Kidney (tissue), 14 donors: ENCODE data around the gene TMEM63A. TPM values are rescaled to one million over a fixed set of nuclear protein-coding genes. Genes with fewer than 3 reads are reported as not detected.

ENCODE experiments used
- DNase-seq, 5 donors: peaks; one replicate each; pipeline ENCODE4 v3.0.0-alpha.2; 2013 to 2020
- FAIRE-seq: peaks from 2 replicates; lab custom pipeline; 2012; peaks lifted over from hg19 to GRCh38; lab: Jason Lieb, UNC
- H3K27ac ChIP-seq, 2 donors: one replicate each; pipeline ENCODE4 v1.7.0; 2013; ENCODE audit warnings: low read depth in 2 of 2, low read length in 2 of 2, inconsistent platforms in 1 of 2
- H3K27me3 ChIP-seq: one replicate; pipeline ENCODE4 v1.7.1; 2013; ENCODE audit warnings: low read length, inconsistent platforms; ENCODE audit not compliant: control insufficient read depth, insufficient read depth
- H3K36me3 ChIP-seq, 3 donors: one replicate each; pipeline versions ENCODE4 v1.7.0 to v1.7.1; 2013; ENCODE audit warnings: low read length in 3 of 3, control low read depth in 1 of 3, inconsistent platforms in 1 of 3; ENCODE audit not compliant: insufficient read depth in 3 of 3, control insufficient read depth in 2 of 3
- H3K4me1 ChIP-seq, 3 donors: one replicate each; pipeline versions ENCODE4 v1.7.0 to v1.7.1; 2013; ENCODE audit warnings: low read length in 3 of 3, inconsistent platforms in 1 of 3, low read depth in 1 of 3; ENCODE audit not compliant: control insufficient read depth in 2 of 3, insufficient read depth in 2 of 3
- H3K4me3 ChIP-seq, 3 donors: one replicate each; pipeline versions ENCODE4 v1.7.0 to v1.8.1; 2013; ENCODE audit warnings: low read length in 3 of 3, control low read depth in 1 of 3, inconsistent platforms in 1 of 3
- H3K9ac ChIP-seq, 3 donors: one replicate each; pipeline versions ENCODE4 v1.7.0 to v1.7.1; 2013; ENCODE audit warnings: low read length in 3 of 3, control low read depth in 1 of 3, inconsistent platforms in 1 of 3
- H3K9me3 ChIP-seq, 3 donors: one replicate each; pipeline versions ENCODE4 v1.7.0 to v1.7.1; 2013; ENCODE audit warnings: low read length in 3 of 3, control low read depth in 1 of 3, inconsistent platforms in 1 of 3; ENCODE audit not compliant: control insufficient read depth in 2 of 3, insufficient read depth in 1 of 3
- intact Hi-C: fragments of 100-400 bp; cut with DNase I; formaldehyde crosslinking; loops from one replicate; pipeline ENCODE4 v1.11.1; 2022
- polyA plus RNA-seq: library from polyadenylated mRNA; stranded (reverse); fragments of 350-450 nt; fragmentation: Illumina TruSeq; extraction: RNeasy Lipid Tissue Mini Kit (QIAGEN cat#74804); gene quantifications from one replicate; pipeline ENCODE4 v1.2.3, GENCODE V29; 2014; ENCODE audit warnings: low read depth, low replicate concordance; ENCODE audit not compliant: insufficient read depth
- total RNA-seq: library from RNA; stranded (reverse); fragmentation: NEBNext Ultra II Directional; extraction: Animal tissue kit (Norgen Biotek cat#: 25700); gene quantifications from one replicate; pipeline ENCODE4 v1.2.1, GENCODE V29; 2021
- TF ChIP-seq, protein P1 (sequence below): IDR thresholded peaks from 3 replicates; pipeline ENCODE4 v1.5.1; 2012; ENCODE audit warnings: mild to moderate bottlenecking, moderate library complexity, borderline replicate concordance; ENCODE audit not compliant: insufficient read depth; ENCODE audit errors: extremely low read depth
- donor health status: control.
- donor health status: control.
- donor health status: control.
- donor health status: control.
- donor health status: control.
- donor health status: DM: yes; HTN: yes; CAD: no.
- donor health status: Normal renal cell carcinoma (clear cell type).

The TMEM63A gene
- total and polyA plus RNA-seq, 2 donors from 2014 or later: 25.5 to 159 TPM

DNA sequence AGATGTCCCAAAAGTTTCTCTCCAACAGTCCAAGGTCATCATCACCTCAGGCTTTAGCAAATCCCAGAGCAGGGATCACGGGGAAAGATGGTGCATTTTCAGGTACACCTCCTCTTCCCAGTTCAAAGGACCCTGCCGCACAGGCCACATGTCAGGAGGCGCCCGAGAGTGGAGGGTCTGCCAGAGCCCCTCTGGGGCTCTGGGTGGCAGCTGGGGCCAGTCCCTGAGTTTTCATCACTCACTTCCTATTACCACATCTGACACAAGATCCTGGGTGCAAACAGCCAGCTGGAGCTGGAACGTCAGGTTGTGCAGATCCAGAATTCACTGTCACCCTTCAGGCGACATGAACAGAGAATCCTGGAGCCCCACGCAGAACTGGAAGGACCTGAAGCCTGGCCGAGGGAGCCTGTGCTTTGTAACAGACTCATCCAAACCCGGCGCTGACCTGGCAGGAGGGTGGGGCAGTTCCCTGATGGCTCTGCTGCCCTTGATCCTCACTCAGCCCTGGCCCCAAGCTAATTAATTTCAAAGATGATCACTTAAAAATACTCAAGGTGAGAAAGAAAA, 8.8 kb downstream of the TMEM63A start:
- H3K9me3 ChIP-seq: no peaks in the 10 kb centered on the region
- TF ChIP-seq, protein P1, sequence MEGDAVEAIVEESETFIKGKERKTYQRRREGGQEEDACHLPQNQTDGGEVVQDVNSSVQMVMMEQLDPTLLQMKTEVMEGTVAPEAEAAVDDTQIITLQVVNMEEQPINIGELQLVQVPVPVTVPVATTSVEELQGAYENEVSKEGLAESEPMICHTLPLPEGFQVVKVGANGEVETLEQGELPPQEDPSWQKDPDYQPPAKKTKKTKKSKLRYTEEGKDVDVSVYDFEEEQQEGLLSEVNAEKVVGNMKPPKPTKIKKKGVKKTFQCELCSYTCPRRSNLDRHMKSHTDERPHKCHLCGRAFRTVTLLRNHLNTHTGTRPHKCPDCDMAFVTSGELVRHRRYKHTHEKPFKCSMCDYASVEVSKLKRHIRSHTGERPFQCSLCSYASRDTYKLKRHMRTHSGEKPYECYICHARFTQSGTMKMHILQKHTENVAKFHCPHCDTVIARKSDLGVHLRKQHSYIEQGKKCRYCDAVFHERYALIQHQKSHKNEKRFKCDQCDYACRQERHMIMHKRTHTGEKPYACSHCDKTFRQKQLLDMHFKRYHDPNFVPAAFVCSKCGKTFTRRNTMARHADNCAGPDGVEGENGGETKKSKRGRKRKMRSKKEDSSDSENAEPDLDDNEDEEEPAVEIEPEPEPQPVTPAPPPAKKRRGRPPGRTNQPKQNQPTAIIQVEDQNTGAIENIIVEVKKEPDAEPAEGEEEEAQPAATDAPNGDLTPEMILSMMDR: no peak
- no peak overlapping the region for H3K4me3 ChIP-seq
- no peak overlapping the region for H3K9ac ChIP-seq
- peaks cover 5 to 47% (median 23%) of the 10 kb centered on the region in 3 donors for H3K36me3 ChIP-seq
- intact Hi-C loops: no loop called here
- peaks cover 0 to 19% (median 17%) of the 10 kb centered on the region in 3 donors for H3K4me1 ChIP-seq
- H3K27ac ChIP-seq: no peak overlapping the region
- no peaks in the 10 kb centered on the region for H3K27me3 ChIP-seq
- DNase-seq (peak in 1 of 5 donors; percentile 54), FAIRE-seq (no peak)

DNA sequence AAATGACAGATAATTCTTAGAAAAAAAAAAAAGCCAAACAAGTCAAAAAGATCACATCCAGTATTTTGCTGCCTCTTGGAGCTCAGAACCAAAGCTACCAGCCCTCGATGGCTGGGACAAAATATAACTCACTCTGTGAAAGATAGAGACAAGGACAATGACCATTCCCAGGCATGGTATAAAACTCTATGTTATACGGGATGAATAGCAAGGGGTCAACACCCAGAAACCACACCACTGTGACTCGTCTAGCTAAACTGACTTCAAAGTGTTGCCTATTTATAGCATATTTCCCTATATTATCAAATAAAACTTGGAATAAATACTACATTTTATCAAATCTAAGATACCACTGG, 10.1 kb downstream of the TMEM63A start:
- H3K4me1 ChIP-seq: peaks cover 0 to 8% (median 5%) of the 10 kb centered on the region in 3 donors
- FAIRE-seq: no peak

DNA sequence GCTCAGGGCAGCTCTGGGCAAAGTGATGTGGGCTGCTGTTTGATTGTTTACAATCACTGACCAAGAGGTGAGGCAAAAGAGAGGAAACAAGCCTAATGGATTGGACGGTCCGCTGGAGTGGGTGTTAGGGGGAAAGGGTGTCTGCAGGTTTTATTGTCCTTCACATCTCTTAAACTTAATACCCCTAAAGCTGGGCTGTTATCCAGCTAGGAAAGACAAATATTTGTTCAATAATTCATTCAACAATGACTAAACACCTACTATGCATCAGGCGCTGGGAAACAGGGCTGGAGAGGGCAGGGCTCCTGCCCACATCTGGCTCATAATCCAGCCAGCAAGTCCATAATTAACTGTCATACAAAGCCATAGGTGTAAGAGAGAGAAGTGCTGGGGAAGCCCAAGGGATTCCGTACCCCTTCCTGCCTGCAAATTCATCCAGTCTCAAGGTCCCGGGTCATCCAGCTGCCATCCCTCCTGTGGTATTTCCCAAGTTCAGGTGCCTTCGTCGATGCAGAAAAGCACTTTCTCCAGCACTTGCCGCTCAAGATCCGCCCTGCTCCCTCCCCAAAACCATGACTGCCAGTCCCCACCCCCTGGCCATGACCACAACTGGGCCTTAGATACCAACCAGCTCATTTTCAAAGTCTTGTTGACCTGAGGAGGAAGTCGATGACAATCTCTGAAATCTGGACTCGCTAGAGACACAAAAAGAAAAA, 10.7 kb downstream of the TMEM63A start:
- no peak overlapping the region for H3K4me3 ChIP-seq
- intact Hi-C loops: no loop called here
- H3K4me1 ChIP-seq: peaks cover 0 to 8% (median 4%) of the 10 kb centered on the region in 3 donors
- no peak overlapping the region for H3K27ac ChIP-seq
- peaks cover 8 to 57% (median 37%) of the 10 kb centered on the region in 3 donors for H3K36me3 ChIP-seq
- no peak overlapping the region for H3K9ac ChIP-seq
- TF ChIP-seq, protein P1: no peak
- peak in 1 of 5 donors; percentile 49 for DNase-seq
- no peaks in the 10 kb centered on the region for H3K27me3 ChIP-seq
- no peaks in the 10 kb centered on the region for H3K9me3 ChIP-seq
- no peak for FAIRE-seq

More for the DNA sequence above, 10.1 kb downstream of the TMEM63A start:
- no peaks in the 10 kb centered on the region for H3K27me3 ChIP-seq
- no peak overlapping the region for H3K9ac ChIP-seq
- H3K36me3 ChIP-seq: peaks cover 9 to 55% (median 32%) of the 10 kb centered on the region in 3 donors
- H3K9me3 ChIP-seq: no peaks in the 10 kb centered on the region
- no peak overlapping the region for H3K4me3 ChIP-seq
- intact Hi-C loops: no loop called here
- TF ChIP-seq, protein P1: no peak
- no peak overlapping the region for H3K27ac ChIP-seq
- no peak for DNase-seq
